Mesendoderm (in vitro differentiated cells): Measurements from ENCODE around the gene SPON2. TPM values are rescaled to one million over a fixed set of nuclear protein-coding genes. Genes with fewer than 3 reads are reported as not detected.
"Not testable (repeated sequence)": the region's sequence is repeated elsewhere in the genome, so short reads cannot be mapped to it uniquely, and the experiment has no call there.

ENCODE experiments used
- DNase-seq: peaks from one replicate; pipeline ENCODE4 v3.0.0; 2013
- H2AK5ac ChIP-seq: 2 replicates; pipeline ENCODE4 v1.6.1; 2013; ENCODE audit warnings: low read length, inconsistent platforms
- H2BK120ac ChIP-seq: 2 replicates; pipeline ENCODE4 v1.6.1; 2013; ENCODE audit warnings: low read depth, mild to moderate bottlenecking, low read length, moderate library complexity, mixed read lengths
- H2BK15ac ChIP-seq: replicated peaks from 2 replicates; pipeline ENCODE4 v1.6.1; 2013; ENCODE audit warnings: low read depth, mild to moderate bottlenecking, moderate library complexity
- H2BK5ac ChIP-seq: 2 replicates; pipeline ENCODE4 v1.6.1; 2013; ENCODE audit warnings: low read length, inconsistent platforms
- H3K18ac ChIP-seq: 2 replicates; pipeline ENCODE4 v1.6.1; 2013; ENCODE audit warnings: mild to moderate bottlenecking, low read length, mixed read lengths
- H3K23ac ChIP-seq: one replicate; pipeline ENCODE4 v1.6.1; 2013; ENCODE audit warnings: low read length
- H3K27ac ChIP-seq: 2 replicates; pipeline ENCODE4 v1.5.1; 2013; ENCODE audit warnings: low read depth, mild to moderate bottlenecking, inconsistent platforms, low read length, moderate library complexity
- H3K27me3 ChIP-seq: 2 replicates; pipeline ENCODE4 v1.6.1; 2013; ENCODE audit warnings: low read length, control low read depth, mild to moderate bottlenecking, inconsistent platforms; ENCODE audit not compliant: insufficient read depth, poor library complexity
- H3K36me3 ChIP-seq: 2 replicates; pipeline ENCODE4 v1.6.1; 2013; ENCODE audit warnings: low read length, inconsistent platforms; ENCODE audit not compliant: control insufficient read depth, insufficient read depth
- H3K4ac ChIP-seq: one replicate; pipeline ENCODE4 v1.6.1; 2013; ENCODE audit warnings: low read depth, mild to moderate bottlenecking, low read length, moderate library complexity
- H3K4me1 ChIP-seq: 2 replicates; pipeline ENCODE4 v1.6.1; 2013; ENCODE audit warnings: low read depth, low read length, inconsistent platforms; ENCODE audit not compliant: control insufficient read depth
- H3K4me2 ChIP-seq: 2 replicates; pipeline ENCODE4 v1.6.1; 2013; ENCODE audit warnings: low read length
- H3K4me3 ChIP-seq: 2 replicates; pipeline ENCODE4 v1.5.1; 2013; ENCODE audit warnings: mild to moderate bottlenecking, low read length
- H3K56ac ChIP-seq: one replicate; pipeline ENCODE4 v1.6.1; 2013; ENCODE audit warnings: low read length
- H3K79me1 ChIP-seq: 2 replicates; pipeline ENCODE4 v1.6.1; 2013; ENCODE audit warnings: low read length, inconsistent platforms
- H3K79me2 ChIP-seq: 2 replicates; pipeline ENCODE4 v1.6.1; 2013; ENCODE audit warnings: mild to moderate bottlenecking, low read length; ENCODE audit not compliant: control insufficient read depth, insufficient read depth
- H3K9ac ChIP-seq: 2 replicates; pipeline ENCODE4 v1.6.1; 2013; ENCODE audit warnings: low read length, inconsistent platforms
- H4K5ac ChIP-seq: one replicate; pipeline ENCODE4 v1.6.1; 2013; ENCODE audit warnings: low read length
- H4K8ac ChIP-seq: one replicate; pipeline ENCODE4 v1.6.1; 2013; ENCODE audit warnings: low read depth, mild to moderate bottlenecking, control low read depth, low read length, moderate library complexity
- WGBS: extraction: QIAGEN DNeasy Blood & Tissue Kit; methylation state at CpG from one replicate; pipeline ENCODE4 v1.1.7; 2013; ENCODE audit warnings: low lambda C conversion rate, missing lambda C conversion rate; ENCODE audit not compliant: insufficient coverage; ENCODE audit errors: extremely low coverage; 5-methylcytosine and 5-hydroxymethylcytosine counted together
- small RNA-seq: library from polyadenylated mRNA; stranded (forward); fragments of <200 nt; extraction: miRNeasy Mini kit (QIAGEN cat#:217004); gene quantifications from one replicate; pipeline ENCODE3, GENCODE V24; 2013; ENCODE audit not compliant: insufficient read depth

The SPON2 gene

GRCh38 chr4:1126506-1126905 lies 45.9 kb downstream of the SPON2 start:
- Histone ChIP-seq H3K36me3 (no peaks in the 10 kb centered on the region), H3K27ac (no peak overlapping the region), H3K56ac (no peak overlapping the region), H2BK120ac (no peak overlapping the region), H4K8ac (no peak overlapping the region), H3K4me1 (no peaks in the 10 kb centered on the region), H3K79me2 (no peaks in the 10 kb centered on the region), H2AK5ac (no peak overlapping the region), H3K79me1 (no peaks in the 10 kb centered on the region), H2BK5ac (no peak overlapping the region), H3K4me3 (no peak overlapping the region), H3K9ac (no peak overlapping the region), H3K23ac (no peak overlapping the region), H3K27me3 (no peaks in the 10 kb centered on the region), H3K4me2 (no peak overlapping the region), H2BK15ac (no peak overlapping the region), H3K18ac (no peak overlapping the region), H3K4ac (no peak overlapping the region), H4K5ac (no peak overlapping the region)
- DNase-seq = peak; percentile 38
- no CpG with 5 or more reads among the region's 1 CpG for WGBS

GRCh38 chr4:1125466-1125865 lies 46.9 kb downstream of the SPON2 start:
- not testable (repeated sequence) for H3K4me1 ChIP-seq, H3K27me3 ChIP-seq, H3K4me3 ChIP-seq

GRCh38 chr4:1124818-1125217 lies 47.6 kb downstream of the SPON2 start:
- no peak overlapping the region for H3K18ac ChIP-seq
- no peaks in the 10 kb centered on the region for H3K79me1 ChIP-seq
- no peak overlapping the region for H3K27ac ChIP-seq
- H3K27me3 ChIP-seq = no peaks in the 10 kb centered on the region
- WGBS = no CpG with 5 or more reads among the region's 4 CpGs
- H2BK120ac ChIP-seq = no peak overlapping the region
- no peak overlapping the region for H3K9ac ChIP-seq
- H3K4me1 ChIP-seq = no peaks in the 10 kb centered on the region
- no peak overlapping the region for H3K4ac ChIP-seq
- no peak overlapping the region for H4K5ac ChIP-seq
- H2AK5ac ChIP-seq = no peak overlapping the region
- H3K79me2 ChIP-seq = no peaks in the 10 kb centered on the region
- no peak overlapping the region for H3K4me3 ChIP-seq
- no peaks in the 10 kb centered on the region for H3K36me3 ChIP-seq
- no peak overlapping the region for H4K8ac ChIP-seq
- no peak overlapping the region for H3K4me2 ChIP-seq
- no peak overlapping the region for H3K23ac ChIP-seq
- no peak overlapping the region for H2BK5ac ChIP-seq
- peak; percentile 53 for DNase-seq
- H2BK15ac ChIP-seq = no peak overlapping the region
- no peak overlapping the region for H3K56ac ChIP-seq

More at GRCh38 chr4:1125466-1125865, 46.9 kb downstream of the SPON2 start:
- H3K79me1 ChIP-seq, DNase-seq, H3K23ac ChIP-seq, H3K9ac ChIP-seq, H2BK5ac ChIP-seq, H3K4me2 ChIP-seq, H4K8ac ChIP-seq, H2BK15ac ChIP-seq, H3K18ac ChIP-seq, H3K56ac ChIP-seq, H3K27ac ChIP-seq, H3K36me3 ChIP-seq, H2BK120ac ChIP-seq, H2AK5ac ChIP-seq, H4K5ac ChIP-seq, H3K4ac ChIP-seq, H3K79me2 ChIP-seq: not testable (repeated sequence)
- WGBS = no CpG with 5 or more reads among the region's 4 CpGs

- Histone ChIP-seq H3K36me3 (no peaks in the 10 kb centered on the region), H4K8ac (no peak overlapping the region), H3K4me3 (no peak overlapping the region), H3K56ac (no peak overlapping the region), H3K23ac (no peak overlapping the region), H2BK15ac (no peak overlapping the region), H2BK120ac (no peak overlapping the region), H3K9ac (no peak overlapping the region), H2BK5ac (no peak overlapping the region), H3K4ac (no peak overlapping the region), H2AK5ac (no peak overlapping the region), H3K79me2 (no peaks in the 10 kb centered on the region), H3K27ac (no peak overlapping the region), H3K4me1 (no peaks in the 10 kb centered on the region), H3K27me3 (no peaks in the 10 kb centered on the region), H3K79me1 (no peaks in the 10 kb centered on the region), H4K5ac (no peak overlapping the region), H3K18ac (no peak overlapping the region), H3K4me2 (no peak overlapping the region)
- no peak for DNase-seq
- no CpG with 5 or more reads among the region's 3 CpGs for WGBS
Observed at GRCh38 chr4:1122505-1122904, 49.9 kb downstream of the SPON2 start.

Small RNAs within 50 kb of the gene (small RNA-seq; reads per million reads assigned to genes)
- not detected for gene RF00554
